ENCODE results near the gene OR52L1. TPM values are rescaled to one million over a fixed set of nuclear protein-coding genes. Genes with fewer than 3 reads are reported as not detected.

The OR52L1 gene
- polyA plus RNA-seq, 3 donors, result not detected

GRCh38 chr11:5941951-5942350 lies 44.8 kb downstream of the OR52L1 start, which contains the start of gene OR56A3:
OR56A3 (plus strand) TSS chr11:5942251; CDS start chr11:5947347, 5,096 bp downstream.
- no peak for DNase-seq (ENCODE audit: low read depth in 3 of 3, low spot score in 2 of 3)

GRCh38 chr11:5940748-5941147 lies 46.0 kb downstream of the OR52L1 start:
- DNase-seq (ENCODE audit: low read depth in 3 of 3, low spot score in 2 of 3), result no peak

- no peak for DNase-seq (ENCODE audit: low read depth in 3 of 3, low spot score in 2 of 3)
Observed at GRCh38 chr11:5938603-5938965, 48.2 kb downstream of the OR52L1 start.

GRCh38 chr11:5937868-5938602 lies 48.8 kb downstream of the OR52L1 start:
- no peak for DNase-seq (ENCODE audit: low read depth in 3 of 3, low spot score in 2 of 3)

Other genes with a start within 250 kb of the OR52L1 start
- not detected for gene OR52N4, start 232.7 kb downstream of the OR52L1 start, polyA plus RNA-seq (ENCODE audit: insufficient read length in 3 of 3)
- not detected for gene OR52N5, start 203.6 kb downstream of the OR52L1 start, polyA plus RNA-seq (ENCODE audit: insufficient read length in 3 of 3)
- gene OR52N1, start 195.7 kb downstream of the OR52L1 start, polyA plus RNA-seq (ENCODE audit: insufficient read length in 3 of 3), result not detected
- gene OR52N2, start 178.1 kb downstream of the OR52L1 start, polyA plus RNA-seq (ENCODE audit: insufficient read length in 3 of 3), result not detected
- not detected for gene OR52E6, start 145.1 kb downstream of the OR52L1 start, polyA plus RNA-seq (ENCODE audit: insufficient read length in 3 of 3)
- not detected for gene OR52E8, start 129.3 kb downstream of the OR52L1 start, polyA plus RNA-seq (ENCODE audit: insufficient read length in 3 of 3)
- not detected for gene OR52E4, start 106.4 kb downstream of the OR52L1 start, polyA plus RNA-seq (ENCODE audit: insufficient read length in 3 of 3)
- not detected for gene OR52E5, start 93.8 kb downstream of the OR52L1 start, polyA plus RNA-seq (ENCODE audit: insufficient read length in 3 of 3)
- gene OR56A3, start 44.7 kb downstream of the OR52L1 start, polyA plus RNA-seq (ENCODE audit: insufficient read length in 3 of 3), result not detected
- gene OR56A5, start 18.5 kb downstream of the OR52L1 start, polyA plus RNA-seq (ENCODE audit: insufficient read length in 3 of 3), result not detected
- under 1 TPM in 2 of 3 donors, not detected in 1; 0.04 to 0.06 TPM for gene OR56A4, start 20.0 kb upstream of the OR52L1 start, polyA plus RNA-seq (ENCODE audit: insufficient read length in 3 of 3)
- gene OR56A1, start 43.8 kb upstream of the OR52L1 start, polyA plus RNA-seq (ENCODE audit: insufficient read length in 3 of 3), result not detected
- gene OR56B4, start 120.7 kb upstream of the OR52L1 start, polyA plus RNA-seq (ENCODE audit: insufficient read length in 3 of 3), result under 1 TPM in 2 of 3 donors, not detected in 1; 0.14 to 0.25 TPM
- not detected for gene OR52B2, start 183.3 kb upstream of the OR52L1 start, polyA plus RNA-seq (ENCODE audit: insufficient read length in 3 of 3)
- under 1 TPM in 2 of 3 donors, not detected in 1; 0.11 to 0.19 TPM for gene OR52W1, start 212.2 kb upstream of the OR52L1 start, polyA plus RNA-seq (ENCODE audit: insufficient read length in 3 of 3)
- gene C11orf42, start 218.6 kb upstream of the OR52L1 start, polyA plus RNA-seq (ENCODE audit: insufficient read length in 3 of 3), result under 1 TPM; 0.64 to 0.83 (median 0.75) TPM
- gene FHIP1B, start 247.7 kb upstream of the OR52L1 start, polyA plus RNA-seq (ENCODE audit: insufficient read length in 3 of 3), result 10 to 100 TPM; 35.4 to 45.6 (median 38.1) TPM

Data from right renal cortex interstitium (tissue), 3 donors.